ENCODE results near the gene CAMTA1.

DNA sequence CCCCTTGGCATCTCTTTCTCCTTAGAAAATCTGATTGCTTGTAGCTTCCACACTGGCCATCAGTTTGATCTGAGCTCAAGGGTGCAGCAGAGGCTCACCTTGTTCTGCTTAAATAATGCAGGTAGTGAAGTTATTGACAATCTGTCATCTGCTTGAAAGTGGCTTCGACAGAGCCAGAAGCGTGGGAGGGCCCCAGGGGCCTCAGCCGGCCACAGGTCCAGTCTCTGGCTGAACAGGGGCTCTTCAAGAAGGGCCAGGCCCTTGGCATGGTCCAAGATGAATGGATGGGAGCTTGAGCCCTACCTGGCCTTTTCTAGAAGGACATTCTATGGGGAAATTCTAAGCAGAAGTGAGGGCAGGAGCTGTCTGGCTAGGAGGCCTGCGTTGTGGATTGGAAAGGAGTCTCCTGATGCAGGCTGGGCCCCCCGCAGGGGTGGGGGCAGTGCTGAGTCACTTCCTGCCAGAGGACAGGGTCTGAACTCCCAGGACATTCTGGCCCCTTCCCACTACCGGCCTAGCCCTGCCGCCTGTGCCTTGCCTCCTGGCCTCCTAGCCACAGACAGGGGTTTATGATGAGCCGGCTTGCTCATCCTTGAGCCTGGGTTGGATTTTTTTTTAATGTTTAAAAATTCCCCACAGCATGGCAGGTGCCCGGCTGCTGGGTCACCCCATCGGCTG, 823.5 kb downstream of the CAMTA1 start:
- TF ChIP-seq, protein P1, sequence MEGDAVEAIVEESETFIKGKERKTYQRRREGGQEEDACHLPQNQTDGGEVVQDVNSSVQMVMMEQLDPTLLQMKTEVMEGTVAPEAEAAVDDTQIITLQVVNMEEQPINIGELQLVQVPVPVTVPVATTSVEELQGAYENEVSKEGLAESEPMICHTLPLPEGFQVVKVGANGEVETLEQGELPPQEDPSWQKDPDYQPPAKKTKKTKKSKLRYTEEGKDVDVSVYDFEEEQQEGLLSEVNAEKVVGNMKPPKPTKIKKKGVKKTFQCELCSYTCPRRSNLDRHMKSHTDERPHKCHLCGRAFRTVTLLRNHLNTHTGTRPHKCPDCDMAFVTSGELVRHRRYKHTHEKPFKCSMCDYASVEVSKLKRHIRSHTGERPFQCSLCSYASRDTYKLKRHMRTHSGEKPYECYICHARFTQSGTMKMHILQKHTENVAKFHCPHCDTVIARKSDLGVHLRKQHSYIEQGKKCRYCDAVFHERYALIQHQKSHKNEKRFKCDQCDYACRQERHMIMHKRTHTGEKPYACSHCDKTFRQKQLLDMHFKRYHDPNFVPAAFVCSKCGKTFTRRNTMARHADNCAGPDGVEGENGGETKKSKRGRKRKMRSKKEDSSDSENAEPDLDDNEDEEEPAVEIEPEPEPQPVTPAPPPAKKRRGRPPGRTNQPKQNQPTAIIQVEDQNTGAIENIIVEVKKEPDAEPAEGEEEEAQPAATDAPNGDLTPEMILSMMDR (IDR thresholded peaks at IDR 0.05), result no peak
- TF ChIP-seq POLR2AphosphoS5 (IDR thresholded peaks at IDR 0.05; ENCODE audit: insufficient read depth in 1 of 2, low read depth in 1 of 2) (no peak), POLR2A (IDR thresholded peaks at IDR 0.05) (no peak)
